Stimulated activated CD4-positive, alpha-beta T cell treated with anti-CD3 and anti-CD28 coated beads, Interleukin-12 subunit alpha, Interleukin-12 subunit beta, amount 100 ng/mL, for 24 hours (primary cell): ENCODE results near the gene TNPO3.
"Not testable (repeated sequence)": the region's sequence is repeated elsewhere in the genome, so short reads cannot be mapped to it uniquely, and the experiment has no call there.

Source experiments
- DNase-seq, 2 experiments: peaks; one replicate each; pipeline ENCODE4 v3.0.0-alpha.2; 2020; ENCODE audit warnings: low read depth in 2 of 2

The TNPO3 gene

DNA sequence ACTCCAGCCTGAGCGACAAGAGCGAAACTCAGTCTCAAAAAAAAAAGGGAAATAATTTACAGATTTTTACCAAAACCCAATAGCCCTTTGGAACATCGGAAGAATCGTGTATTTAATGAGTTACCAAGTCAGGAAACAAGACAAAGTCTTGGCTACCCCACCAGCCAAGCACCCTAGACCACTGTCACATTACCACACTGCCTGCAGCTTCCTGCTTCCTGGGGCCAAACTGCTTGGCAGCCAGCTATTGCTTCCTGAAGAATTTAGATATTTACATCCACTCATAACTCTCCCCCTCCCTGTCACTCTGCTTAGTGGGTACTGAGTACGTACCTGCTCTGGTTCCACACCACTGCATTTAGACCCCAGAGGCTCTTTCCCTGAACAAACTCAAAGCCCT lies 14.1 kb upstream of the TNPO3 start:
- no peak for DNase-seq

DNA sequence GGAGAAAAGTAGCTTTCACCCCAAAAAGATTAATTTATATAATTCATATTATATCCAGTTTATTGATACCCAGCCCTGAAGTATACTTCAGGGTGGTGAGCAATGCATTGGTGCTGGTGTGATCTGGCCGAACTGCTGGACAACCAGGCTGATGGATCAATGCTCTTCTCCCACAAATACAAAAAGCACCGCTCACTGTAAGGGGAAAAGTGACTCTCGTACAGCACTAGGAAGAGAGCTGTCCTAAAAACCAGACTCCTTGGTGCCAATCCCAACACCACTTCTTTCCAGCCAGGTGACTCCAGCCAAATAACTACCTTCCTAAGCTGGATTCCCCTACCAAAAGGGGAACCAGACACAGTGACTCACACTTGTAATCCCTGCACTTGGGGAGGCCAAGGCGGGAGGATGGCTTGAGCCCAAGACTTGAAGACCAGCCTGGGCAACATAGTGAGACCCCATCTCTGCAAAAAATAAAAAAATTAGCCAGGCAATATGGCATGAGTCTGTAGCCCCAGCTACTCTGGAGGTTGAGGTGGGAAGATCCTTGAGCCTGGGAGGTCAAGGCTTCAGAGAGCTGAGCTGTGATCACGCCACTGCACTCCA lies 13.1 kb upstream of the TNPO3 start:
- DNase-seq, result no peak

DNA sequence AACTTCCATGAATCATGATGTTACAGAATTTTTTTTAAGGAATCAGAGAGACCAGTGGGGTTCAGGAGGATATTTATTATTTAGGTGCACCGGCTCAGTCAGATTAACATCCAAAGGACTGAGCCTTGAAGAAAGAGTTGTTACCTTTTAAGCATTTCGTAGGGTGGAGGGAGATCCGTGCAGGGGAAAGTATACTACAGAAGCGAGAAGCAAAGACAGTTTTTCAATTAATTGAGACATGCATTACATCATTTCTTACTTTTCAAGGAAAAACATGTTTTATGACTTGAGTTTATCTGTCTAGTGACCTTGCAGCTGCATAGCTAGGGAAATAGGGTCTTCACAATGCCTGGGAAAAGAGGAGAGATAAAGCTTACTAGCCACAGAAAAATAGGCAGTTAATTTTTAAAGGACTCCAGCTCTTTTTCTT lies 12.2 kb upstream of the TNPO3 start:
- DNase-seq, result not testable (repeated sequence)

DNA sequence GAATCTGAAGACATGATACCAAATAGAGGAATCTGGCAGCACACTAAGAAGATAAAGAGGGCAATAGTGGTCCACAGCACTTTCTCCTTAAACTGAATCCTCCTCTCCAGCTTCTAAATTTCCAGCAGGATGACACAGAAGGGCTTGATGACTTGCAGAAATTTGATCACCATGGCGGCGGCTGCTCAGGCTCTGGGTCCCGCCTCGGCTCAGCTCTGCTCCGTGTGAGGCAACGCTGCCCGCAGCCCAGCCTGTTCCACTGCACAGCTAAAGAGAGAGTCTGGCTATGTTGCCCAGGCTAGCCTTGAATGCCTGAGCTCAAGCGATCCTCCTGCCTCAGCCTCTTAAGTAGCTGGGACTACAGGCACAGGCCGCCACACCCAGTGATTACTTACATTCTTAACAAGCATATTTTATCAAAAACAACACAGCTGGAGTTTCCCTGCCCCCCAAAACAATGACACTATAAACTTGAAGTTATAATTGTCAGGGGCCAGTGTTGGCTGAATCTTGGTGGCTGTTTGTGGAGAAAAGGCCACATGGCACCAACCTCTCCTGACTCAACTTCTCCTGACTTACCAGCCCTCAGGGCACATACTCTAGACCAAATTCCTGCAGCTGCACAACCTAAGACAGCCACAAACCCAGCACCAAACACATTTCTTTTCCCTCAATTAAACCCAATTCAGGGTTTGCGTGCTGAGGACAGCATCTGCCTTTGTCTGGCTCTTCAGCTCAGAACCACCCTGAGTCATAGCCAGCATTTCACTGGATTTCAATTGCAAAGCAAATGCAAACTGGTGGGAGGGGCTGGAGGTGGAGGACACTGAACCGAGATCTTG lies 11.6 kb upstream of the TNPO3 start:
- DNase-seq, result no peak

DNA sequence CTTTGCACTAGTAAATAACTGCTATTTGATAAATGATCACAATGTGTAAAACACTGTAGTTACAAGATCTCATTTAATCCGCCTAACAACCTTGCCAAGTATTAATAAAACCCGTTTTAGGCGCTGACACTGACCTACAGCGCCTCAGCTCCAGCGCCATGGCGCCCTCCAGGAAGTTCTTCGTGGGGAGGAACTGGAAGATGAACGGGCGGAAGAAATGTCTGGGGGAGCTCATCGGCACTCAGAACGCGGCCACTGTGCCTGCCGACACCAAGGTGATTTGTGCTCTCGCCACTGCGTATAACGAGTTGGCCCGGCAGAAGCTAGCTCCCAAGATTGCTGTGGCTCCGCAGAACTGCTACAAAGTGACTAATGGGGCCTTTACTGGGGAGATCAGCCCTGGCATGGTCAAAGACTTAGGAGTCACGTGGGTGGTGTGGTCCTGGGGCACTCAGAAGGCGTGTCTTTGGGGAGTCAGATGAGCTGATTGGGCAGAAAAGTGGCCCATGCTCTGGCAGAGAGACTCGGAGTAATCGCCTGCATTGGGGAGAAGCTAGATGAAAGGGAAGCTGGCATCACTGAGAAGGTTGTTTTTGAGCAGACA lies 1.1 kb upstream of the TNPO3 start:
- DNase-seq, result no peak

DNA sequence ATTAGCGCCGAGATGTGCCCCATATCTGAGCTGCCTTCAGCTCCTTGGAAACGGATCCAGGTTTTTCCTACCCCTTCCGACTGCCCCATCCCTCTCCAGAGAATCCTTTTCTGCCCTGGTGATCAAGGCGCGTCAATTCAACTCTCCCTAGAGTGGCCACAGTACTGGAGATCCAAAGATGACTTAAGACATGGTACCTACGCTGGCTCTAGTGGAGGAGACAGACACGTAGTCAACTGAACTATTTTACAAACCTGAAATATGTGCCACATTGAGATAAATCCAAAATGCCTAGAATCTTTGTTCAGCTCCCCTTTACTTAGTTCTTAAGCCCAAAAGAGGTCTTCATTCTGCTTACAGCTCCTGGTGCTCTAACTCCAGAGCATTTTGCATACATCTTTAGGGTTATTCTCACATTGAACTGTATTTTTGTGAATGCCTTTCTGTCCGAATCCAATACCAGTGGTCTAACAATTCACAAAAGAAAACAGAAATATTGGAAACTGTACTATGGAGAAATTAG lies 444 bp upstream of the TNPO3 start:
- DNase-seq, result no peak

DNA sequence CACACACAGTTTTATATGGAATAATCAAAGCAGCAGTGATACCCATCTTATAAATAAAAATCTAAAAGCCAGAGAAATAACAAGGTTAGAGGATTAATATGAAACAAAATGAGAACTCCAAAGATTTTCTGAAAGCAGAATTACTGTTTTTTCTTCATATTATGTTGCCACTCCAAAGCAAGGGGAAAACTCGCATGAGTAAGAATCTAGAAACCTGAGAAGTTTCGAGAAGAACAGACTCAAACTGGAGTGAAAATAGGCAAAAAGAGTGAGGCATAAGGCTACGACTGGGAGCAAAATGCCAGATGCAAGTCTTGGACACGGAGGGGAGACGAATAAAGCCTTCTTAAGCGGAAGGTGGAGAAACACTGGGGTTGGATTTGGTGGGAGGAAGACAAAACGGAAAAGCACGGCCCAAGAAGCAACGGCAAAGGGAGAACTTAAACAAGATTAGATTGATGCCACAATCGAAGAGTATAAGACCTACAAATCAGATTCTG lies 923 bp downstream of the TNPO3 start:
- DNase-seq, result no peak

DNA sequence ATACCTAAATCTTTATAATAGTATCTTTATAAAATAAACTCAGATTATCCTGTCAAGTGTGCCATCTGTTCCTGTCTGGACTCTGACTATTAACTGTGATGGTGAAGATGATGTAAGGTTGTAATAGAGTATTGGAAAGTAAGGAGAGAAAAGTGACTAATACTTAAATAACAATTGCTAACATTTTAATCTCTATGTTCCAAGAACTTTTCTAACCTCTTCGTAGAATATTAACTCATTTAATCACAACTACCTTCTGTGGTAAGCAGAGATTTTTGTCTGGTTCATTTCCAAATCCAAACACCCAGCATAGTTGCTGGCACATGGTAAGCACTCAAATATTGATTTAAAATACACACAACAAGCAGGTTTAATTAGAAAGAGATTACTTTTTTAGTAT lies 2.5 kb downstream of the TNPO3 start:
- DNase-seq, result no peak

DNA sequence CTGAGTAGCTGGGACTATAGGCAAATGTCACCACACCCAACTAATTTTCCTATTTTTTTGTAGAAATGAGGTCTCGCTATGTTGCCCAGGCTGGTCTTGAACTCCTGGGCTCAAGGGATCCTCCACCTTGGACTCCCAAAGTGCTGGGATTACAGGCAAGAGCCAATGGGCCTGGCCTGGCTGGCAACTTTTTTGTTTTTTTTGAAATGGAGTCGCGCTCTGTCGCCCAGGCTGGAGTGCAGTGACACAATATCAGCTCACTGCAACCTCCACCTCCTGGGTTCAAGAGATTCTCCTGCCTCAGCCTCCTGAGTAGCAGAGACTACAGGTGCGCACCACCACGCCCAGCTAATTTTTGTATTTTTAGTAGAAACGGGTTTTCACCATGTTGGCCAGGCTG lies 3.5 kb downstream of the TNPO3 start:
- DNase-seq, result not testable (repeated sequence)

DNA sequence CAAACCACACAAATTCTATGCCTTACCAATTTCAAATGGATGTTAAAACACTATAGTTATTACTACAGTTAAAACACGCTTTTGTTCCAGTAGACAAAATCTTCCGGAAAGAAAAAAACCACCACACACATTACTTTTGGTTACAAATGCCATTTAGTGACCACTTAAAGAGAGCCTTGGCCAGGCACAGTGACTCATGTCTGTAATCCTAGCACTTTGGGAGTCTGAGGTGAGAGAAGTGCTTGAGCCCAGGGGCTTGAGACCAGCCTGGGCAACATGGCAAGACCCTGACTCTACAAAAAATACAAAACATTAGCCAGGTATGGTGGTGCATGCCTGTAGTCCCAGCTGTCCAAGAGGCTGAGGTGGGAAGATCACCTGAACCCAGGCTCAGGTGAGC lies 7.2 kb downstream of the TNPO3 start:
- no peak for DNase-seq

DNA sequence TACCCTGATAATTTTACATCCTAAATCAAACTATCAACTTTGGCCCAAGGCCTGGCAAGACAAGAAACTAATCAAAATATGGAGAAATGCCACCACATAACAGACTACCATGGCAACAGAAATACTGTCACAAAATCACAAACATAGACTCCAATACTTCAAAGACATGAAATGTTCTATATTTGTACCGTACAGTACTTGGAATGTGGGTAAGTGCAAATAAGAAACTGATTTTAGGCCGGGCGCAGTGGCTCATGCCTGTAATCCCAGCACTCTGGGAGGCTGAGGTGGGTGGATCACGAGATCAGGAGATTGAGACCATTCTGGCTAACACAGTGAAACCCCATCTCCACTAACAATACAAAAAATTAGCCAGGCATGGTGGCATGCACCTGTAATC lies 9.2 kb downstream of the TNPO3 start:
- no peak for DNase-seq

DNA sequence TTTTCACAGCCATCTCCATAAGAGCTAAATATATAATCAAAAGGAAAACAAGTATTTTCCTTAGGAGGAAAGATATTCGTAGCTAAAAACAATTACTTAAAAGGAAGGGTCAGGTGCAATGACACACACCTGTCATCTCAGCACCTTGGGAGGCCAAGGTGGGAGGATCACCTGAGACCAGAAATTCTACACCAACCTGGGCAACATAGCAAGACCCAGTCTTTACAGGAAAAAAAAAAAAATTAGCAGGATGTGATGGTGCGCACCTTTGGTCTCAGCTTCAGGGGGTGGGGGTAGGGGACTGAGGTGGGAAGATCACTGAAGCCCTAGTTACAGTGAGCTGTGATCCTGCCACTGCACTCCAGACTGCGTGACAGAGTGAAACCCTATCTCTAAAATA lies 11.9 kb downstream of the TNPO3 start:
- no peak for DNase-seq

DNA sequence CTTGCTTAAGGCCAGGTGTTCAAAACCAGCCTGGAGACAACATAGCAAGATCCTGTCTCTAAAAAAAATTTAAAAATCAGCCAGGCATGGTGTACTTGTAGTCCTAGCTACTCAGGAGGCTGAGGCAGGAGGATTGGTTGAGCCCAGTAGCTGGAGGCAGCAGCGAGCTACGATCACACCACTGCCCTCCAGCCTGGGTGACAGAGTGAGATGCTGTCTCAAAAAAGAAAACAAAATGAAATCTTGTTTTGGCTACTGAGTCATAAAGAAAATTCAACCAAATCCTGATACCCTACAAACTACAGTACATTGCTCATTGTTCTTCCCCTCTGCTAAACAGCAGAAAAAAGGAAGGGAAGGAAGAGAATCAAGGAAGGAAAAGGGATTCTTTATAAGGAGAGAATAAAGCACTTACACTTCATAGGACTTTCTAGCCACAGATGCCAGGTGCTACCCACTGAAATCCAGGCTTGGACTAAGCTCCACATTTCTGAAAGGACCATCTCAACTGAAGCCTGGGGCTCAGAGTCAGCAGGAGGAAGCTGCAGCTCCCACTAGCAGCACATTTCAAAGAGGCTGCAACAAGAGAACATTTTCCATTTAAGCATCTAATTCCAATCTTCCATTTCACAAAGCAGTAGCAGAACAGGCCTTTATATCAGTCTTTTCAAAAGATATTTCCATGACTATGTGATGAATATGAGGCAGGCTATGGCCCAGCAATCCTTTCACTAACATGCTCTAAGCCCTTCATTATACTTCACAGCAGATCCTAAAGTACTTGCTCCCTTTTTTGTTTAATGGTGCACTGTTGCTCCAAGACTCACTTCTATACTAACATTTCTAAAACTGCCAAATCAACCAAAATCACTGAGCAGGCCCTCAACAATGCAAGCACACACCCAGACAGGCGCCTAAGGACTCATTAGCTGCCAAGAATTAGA lies 13.5 kb downstream of the TNPO3 start:
- no peak for DNase-seq

DNA sequence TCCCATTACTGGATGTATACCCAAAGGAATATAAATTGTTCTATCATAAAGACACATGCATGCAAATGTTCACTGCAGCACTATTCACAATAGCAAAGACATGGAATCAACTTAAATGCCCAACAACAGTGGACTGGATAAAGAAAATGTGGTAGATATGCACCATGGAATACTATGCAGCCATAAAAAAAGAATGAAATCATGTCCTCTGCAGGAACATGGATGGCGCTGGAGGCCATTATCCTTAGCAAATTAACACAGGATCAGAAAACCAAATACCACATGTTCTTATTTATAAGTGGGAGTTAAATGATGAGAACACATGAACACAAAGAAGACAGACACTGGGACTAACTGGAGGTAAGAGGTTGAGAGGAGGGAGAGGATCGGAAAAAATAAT lies 16.4 kb downstream of the TNPO3 start:
- not testable (repeated sequence) for DNase-seq

DNA sequence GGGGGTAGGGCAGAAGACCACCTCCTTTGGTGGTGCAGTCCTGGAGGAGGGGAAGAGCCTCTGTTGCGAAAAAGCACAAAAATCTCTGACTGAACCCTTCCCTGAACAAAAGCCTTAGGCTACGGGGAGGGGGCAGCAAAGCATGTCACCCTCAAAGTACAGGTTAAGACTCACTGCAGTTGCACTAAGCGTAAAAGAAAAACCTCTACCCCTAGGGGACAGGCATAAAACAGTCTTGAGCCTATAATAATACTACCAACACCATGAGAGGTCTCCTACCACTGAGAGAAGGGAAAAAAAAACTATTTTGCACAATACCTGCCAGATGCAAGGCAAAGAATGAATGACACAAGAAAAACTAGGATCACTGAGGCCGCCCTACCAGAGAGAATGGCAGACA lies 17.3 kb downstream of the TNPO3 start:
- DNase-seq, result no peak

DNA sequence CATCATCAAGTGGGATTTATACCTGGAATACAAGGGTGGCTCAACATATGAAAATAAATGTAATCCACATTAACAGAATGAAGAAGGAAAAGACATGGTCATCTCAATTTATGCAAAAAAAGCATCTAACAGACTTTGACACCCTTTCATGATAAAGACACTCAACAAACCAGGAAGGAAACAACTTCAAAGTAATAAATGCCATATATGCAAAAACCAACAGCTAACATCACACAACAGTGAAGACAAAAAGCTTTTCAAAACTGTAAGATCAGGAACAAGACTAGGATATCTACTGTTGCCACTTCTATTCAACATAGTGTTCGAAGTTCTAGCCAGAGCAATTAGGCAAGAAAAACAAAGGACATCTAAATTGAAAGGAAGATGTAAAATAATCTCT lies 22.9 kb downstream of the TNPO3 start:
- DNase-seq, result no peak

DNA sequence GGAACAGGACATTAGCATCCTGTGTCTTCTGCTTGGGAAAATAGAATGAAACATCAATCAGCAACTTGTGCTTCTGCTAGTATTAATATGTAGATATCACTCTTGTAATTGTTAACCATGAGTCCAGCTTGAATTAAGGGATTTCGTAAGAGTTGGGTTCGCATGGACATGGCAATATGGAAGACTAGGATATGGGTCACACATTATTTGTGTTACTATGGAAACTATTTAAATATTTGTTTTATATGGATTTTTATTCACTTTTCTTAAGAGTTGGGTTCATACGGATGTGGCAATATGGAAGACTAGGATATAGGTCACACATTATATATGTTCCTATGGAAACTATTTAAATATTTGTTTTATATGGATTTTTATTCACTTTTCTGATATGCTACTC lies 24.5 kb downstream of the TNPO3 start:
- no peak for DNase-seq

DNA sequence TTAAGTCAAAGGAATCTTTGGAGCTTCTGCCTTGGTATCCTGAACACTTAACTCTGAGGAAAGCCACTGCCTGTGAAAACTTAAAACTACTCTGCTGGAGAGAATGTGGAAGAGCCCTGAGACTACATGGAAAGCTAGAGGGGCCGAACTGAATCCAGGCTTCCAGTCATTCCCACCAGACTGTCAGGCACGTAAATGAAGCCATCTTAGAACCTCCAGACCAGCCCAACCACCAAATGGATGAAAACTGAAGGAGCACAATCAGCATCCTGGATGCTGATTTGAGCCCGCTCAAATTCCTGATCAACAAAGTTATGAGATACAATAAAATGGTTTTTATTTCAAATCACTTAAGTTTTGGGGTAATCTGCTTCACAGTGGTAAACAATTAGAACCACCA lies 30.8 kb downstream of the TNPO3 start:
- no peak for DNase-seq

DNA sequence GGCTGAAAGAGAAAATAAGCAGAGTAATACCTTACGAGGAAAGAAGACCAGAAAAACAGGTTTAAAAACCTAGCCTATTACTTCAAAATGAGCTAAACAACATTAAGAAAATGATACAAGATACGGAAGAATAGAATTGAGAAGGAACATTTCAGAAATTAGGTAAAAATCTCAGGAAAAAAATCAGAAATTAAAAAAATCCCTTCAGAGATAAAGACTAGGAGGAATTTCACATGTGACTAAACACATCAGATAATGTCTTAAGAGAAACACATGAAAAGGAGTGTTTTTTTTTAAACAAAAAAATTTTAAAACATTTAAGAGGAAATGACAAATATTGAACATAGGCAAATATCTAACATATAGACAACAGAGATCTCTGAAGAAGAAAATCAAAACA lies 33.3 kb downstream of the TNPO3 start:
- DNase-seq, result no peak

DNA sequence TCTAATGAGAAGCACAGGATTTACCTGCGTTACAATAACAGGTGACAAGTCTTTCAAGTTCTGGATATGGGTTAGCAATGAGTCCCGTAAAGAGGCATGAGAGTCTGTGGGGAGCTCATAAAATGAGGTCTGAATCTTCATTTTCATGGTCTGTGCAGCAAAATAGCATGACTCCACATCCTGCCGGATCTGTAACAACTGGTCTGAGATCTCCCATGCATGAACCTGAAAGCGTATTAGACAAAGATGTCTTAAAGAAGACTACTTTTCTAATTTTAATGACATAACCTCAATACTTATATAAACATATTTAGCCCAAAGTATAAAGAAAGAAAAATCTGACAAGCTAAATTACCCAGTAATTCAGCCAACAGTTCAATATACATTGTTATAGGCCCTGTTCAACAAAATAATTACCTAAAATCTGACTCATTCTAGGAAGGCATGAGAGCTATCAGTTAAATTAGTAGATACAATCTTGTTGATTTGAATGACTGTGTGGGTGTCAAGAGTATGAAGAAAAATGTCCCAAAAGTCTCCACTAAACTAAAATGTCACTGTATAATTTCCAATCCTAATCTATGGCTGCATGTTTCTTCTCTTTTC lies 36.9 kb downstream of the TNPO3 start:
- DNase-seq, result no peak

DNA sequence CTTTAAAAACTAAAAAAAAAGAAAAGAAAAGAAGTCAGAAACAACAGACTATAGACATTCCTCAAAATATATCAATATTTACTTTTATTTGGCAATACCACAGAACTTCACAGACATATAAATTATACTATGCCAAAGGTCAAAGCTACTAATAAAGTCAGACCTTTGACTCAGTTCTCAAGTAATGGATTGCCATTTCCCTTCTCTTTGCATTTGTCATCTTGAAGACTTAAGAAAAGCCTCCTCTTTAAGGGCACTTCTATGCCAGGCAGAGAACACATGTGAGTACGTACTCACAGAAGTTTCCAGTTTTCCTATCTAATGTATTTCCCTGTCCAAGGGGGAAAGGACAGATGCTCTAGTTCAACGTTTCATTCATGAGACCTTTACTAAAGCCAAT lies 37.6 kb downstream of the TNPO3 start:
- DNase-seq, result no peak
